Spinal cord (tissue), 10 donors: ENCODE data around the gene CMSS1. TPM values are rescaled to one million over a fixed set of nuclear protein-coding genes. Genes with fewer than 3 reads are reported as not detected.

Experiments used
- DNase-seq, 6 donors: peaks; one replicate each; pipeline versions ENCODE4 v3.0.0 to v3.0.0-alpha.2; 2013 to 2015; ENCODE audit warnings: low spot score in 6 of 6, low read depth in 4 of 6
- H3K27ac ChIP-seq: one replicate; pipeline ENCODE4 v1.5.1; 2013; ENCODE audit warnings: low read depth, low read length, control low read depth
- H3K27me3 ChIP-seq: one replicate; pipeline ENCODE4 v1.6.1; 2013; ENCODE audit warnings: low read length; ENCODE audit not compliant: control insufficient read depth, insufficient read depth
- H3K36me3 ChIP-seq: one replicate; pipeline ENCODE4 v1.6.1; 2013; ENCODE audit warnings: low read length; ENCODE audit not compliant: control insufficient read depth, insufficient read depth
- H3K4me1 ChIP-seq: one replicate; pipeline ENCODE4 v1.6.1; 2013; ENCODE audit warnings: low read length; ENCODE audit not compliant: control insufficient read depth, insufficient read depth
- H3K4me3 ChIP-seq: one replicate; pipeline ENCODE4 v1.5.1; 2013; ENCODE audit warnings: low read depth, low read length, control low read depth
- H3K9me3 ChIP-seq: one replicate; pipeline ENCODE4 v1.6.1; 2013; ENCODE audit warnings: low read length; ENCODE audit not compliant: control insufficient read depth, insufficient read depth
- WGBS: methylation state at CpG from one replicate; pipeline ENCODE4 v1.1.5; 2013; ENCODE audit warnings: missing lambda C conversion rate; ENCODE audit not compliant: insufficient coverage; 5-methylcytosine and 5-hydroxymethylcytosine counted together
- polyA plus RNA-seq, 2 donors: library from polyadenylated mRNA; unstranded; fragments of 120-200 nt; gene quantifications; one replicate each; pipeline ENCODE4 v1.2.1, GENCODE V29; 2013; ENCODE audit not compliant: insufficient read length in 2 of 2
- total RNA-seq, 2 donors: library from RNA; depleted of rRNA in 1 of 2; stranded (reverse); fragments of 120-200 nt in 1 of 2; fragments of >200 nt in 1 of 2; gene quantifications; one replicate each; pipeline versions ENCODE4 v1.2.3 to v1.2.4, GENCODE V29; 2013 to 2014
- donor health status: healthy.

The CMSS1 gene
- total and polyA plus RNA-seq, 4 donors, result 19.9 to 50.4 (median 36.3) TPM

DNA sequence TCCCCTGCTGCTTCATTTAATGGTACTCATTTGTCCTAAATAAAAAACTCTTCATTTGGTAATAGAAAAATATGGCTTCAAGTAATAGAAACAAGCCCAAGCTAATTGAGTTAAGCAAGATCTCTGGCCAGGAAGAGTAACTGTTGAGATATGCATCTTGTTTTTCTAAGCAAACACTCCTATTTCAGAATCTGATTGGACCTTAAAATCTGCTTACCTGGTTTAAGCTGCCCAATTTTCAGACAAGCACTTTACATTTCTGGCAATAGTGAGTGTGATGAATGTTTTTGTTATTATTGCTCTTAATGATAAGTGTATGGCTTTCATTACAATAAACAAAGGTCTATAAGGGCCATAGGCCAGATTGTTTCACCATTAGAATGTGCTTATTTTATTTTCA, 86.2 kb downstream of the CMSS1 start:
- no peaks in the 10 kb centered on the region for H3K4me1 ChIP-seq
- no peaks in the 10 kb centered on the region for H3K9me3 ChIP-seq
- DNase-seq, result peak in 1 of 6 donors; percentile 22
- H3K27me3 ChIP-seq, result no peaks in the 10 kb centered on the region
- H3K27ac ChIP-seq, result no peak overlapping the region
- H3K4me3 ChIP-seq, result no peak overlapping the region
- H3K36me3 ChIP-seq, result no peaks in the 10 kb centered on the region

DNA sequence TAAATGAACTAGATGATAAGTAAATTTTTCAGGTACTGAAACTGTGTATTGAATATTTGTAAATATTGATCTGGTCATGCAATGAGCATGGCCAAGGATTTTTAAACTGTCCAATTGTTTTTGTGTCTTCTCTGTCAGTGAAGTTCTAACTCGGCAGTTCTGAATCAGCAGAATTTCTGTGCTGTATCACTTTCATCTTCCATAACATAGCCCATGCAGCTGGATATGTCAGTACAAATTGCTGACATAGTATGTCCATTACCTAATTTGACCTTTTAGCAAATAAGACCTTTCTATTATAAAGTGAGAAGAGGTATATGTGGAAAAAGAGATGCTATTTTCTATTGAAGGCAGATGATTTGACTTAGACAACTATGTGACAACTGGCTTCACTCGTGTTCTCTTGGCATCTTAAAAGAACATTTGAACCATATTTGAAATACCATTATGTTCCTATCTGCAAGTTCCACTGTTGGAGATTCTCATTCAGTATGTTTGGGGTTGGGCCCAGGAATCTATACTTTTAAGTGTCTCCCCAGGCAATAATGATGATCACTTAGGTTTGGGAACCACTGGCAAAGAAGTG, 90.4 kb downstream of the CMSS1 start:
- no CpG with 5 or more reads among the region's 2 CpGs for WGBS
- Histone ChIP-seq H3K27ac (no peak overlapping the region), H3K4me3 (no peak overlapping the region), H3K4me1 (no peaks in the 10 kb centered on the region), H3K36me3 (no peaks in the 10 kb centered on the region), H3K9me3 (no peaks in the 10 kb centered on the region), H3K27me3 (no peaks in the 10 kb centered on the region)
- no peak for DNase-seq

DNA sequence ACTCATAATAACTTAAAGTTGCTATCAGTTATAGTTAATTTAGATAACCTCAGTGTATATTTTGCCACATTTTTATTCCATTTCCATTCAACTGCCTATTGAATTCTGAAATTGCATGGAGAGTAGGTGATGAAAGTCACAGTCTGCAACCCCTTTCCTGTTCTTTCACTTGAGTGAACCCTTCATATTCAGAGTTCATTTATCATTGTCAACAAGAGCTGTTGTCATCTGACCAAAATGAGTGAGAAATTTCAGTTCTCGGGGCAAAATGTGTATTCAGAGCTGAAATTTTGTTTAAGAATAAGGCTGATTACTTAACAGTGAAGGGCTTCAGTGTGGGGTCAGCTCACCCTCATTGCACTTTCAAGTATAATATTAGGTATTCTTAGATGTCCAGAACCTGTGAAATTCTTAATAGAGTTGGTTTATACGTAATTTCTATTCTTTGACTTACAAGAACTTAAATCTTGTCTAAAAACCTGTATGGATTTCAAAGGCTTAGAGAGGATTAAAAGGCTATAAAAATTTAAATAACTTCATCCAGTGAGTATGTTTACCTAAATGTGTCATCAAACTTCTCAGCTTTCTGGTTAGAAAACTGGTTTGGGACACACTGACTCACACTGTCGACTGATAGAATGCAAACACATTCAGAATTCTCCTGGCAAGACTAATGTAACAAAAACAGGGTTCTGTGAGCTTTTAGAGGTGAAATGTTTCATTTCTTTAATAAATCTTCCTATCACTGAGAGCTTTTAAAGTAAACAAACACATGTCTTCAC, 92.2 kb downstream of the CMSS1 start:
- Histone ChIP-seq H3K9me3 (no peaks in the 10 kb centered on the region), H3K27me3 (no peaks in the 10 kb centered on the region), H3K36me3 (no peaks in the 10 kb centered on the region), H3K27ac (no peak overlapping the region), H3K4me3 (no peak overlapping the region), H3K4me1 (no peaks in the 10 kb centered on the region)
- DNase-seq, result no peak
- WGBS, result no CpG with 5 or more reads among the region's 3 CpGs

DNA sequence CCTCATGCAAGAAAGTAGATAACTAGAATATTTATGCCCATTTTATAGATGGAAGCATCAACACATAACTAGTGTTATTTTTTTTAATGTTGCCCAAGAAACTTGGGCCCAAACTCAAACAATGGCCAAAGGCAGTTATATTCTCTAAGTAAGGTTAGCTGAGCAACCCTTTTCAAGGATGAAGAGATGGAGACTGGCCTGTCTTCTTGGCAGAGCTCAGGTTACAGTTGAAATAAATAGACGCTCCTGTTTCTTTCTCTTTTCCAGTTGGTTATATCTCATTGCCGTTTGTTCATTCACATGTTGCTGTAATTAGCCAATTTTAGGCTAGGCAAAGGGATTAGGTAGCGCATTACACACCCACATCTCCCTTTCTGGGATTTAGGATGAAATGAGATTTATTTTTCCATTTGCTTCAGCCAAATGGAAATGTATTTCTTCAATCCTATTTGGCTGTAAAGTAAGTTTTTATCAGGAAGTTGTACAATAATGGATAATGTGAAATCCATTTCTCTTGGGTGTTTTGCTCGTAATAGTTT, 93.2 kb downstream of the CMSS1 start:
- Histone ChIP-seq H3K9me3 (no peaks in the 10 kb centered on the region), H3K4me3 (no peak overlapping the region), H3K4me1 (no peaks in the 10 kb centered on the region), H3K27me3 (no peaks in the 10 kb centered on the region), H3K27ac (no peak overlapping the region), H3K36me3 (no peaks in the 10 kb centered on the region)
- WGBS, result no CpG with 5 or more reads among the region's 4 CpGs
- DNase-seq, result no peak

DNA sequence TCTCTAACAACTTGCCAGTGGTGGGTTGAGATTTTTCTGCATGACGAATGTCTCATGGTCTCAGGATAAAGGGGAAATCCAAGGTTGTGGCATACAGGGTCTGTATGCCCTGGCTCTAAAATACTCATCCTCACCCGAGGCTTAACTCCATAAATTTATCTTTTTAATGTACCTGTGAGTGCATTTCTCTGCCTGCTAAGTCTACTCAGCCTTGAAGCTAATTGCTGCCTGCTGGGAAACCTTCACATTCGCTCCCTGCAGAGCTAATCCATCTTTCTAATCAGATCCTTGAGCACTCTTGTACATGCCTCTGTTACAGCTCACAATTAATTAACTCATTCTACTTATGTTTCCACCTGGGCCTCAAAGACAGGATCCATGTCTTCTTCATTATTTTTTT, 93.8 kb downstream of the CMSS1 start:
- DNase-seq, result peak in 1 of 6 donors; percentile 94
- no peak overlapping the region for H3K4me3 ChIP-seq
- no peaks in the 10 kb centered on the region for H3K4me1 ChIP-seq
- H3K36me3 ChIP-seq, result no peaks in the 10 kb centered on the region
- no peaks in the 10 kb centered on the region for H3K9me3 ChIP-seq
- 21% methylated on average over 2 of the region's 3 CpGs for WGBS
- H3K27me3 ChIP-seq, result no peaks in the 10 kb centered on the region
- no peak overlapping the region for H3K27ac ChIP-seq

DNA sequence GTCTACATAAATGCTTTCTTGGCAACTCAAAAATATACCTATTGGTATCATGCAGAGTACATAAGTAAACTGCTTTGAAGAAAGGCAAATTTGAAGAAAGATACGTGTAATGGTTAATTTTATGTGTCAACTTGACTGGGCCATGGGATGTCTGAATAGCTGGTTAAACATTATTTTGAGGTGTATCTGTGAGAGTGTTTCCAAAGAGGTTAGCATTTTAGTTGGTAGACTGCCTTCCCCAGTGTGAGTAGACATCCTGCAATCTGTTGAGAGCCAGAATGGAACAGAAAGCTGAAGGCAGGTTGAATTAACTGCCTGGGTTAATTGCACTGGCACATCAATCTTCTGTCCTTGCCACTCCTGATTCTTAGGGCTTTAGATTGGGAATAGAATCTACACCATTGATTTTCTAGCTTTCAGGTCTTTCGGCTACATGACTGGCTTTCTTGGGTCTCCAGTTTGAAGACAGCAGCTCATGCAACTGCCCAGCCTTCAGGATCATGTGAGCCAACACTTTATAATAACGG, 98.3 kb downstream of the CMSS1 start:
- Histone ChIP-seq H3K36me3 (no peaks in the 10 kb centered on the region), H3K4me3 (no peak overlapping the region), H3K9me3 (no peaks in the 10 kb centered on the region), H3K4me1 (no peaks in the 10 kb centered on the region), H3K27ac (no peak overlapping the region), H3K27me3 (no peaks in the 10 kb centered on the region)
- 81% methylated on average over 2 of the region's 3 CpGs for WGBS
- no peak for DNase-seq

DNA sequence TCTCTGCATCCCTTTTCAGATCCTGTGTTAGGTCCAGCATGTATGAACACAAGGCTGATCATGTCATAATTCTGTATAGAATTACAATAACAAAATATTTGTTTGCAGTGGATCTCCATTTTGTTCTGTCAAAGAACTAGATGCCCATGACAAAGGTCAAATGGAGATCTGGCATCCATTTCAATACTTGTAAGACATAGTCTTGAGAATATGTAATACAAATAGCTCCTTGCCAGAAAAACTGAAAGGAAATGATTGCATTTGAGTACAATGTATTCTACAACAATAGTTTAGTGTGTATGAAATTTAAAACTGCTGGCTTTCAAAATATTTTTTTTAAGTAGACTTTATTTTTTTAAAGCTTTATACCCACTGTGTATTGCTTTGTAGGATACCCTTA, 101.1 kb downstream of the CMSS1 start:
- no peaks in the 10 kb centered on the region for H3K27me3 ChIP-seq
- no peak for DNase-seq
- no peaks in the 10 kb centered on the region for H3K4me1 ChIP-seq
- no peak overlapping the region for H3K4me3 ChIP-seq
- no peaks in the 10 kb centered on the region for H3K36me3 ChIP-seq
- no peaks in the 10 kb centered on the region for H3K9me3 ChIP-seq
- no peak overlapping the region for H3K27ac ChIP-seq

DNA sequence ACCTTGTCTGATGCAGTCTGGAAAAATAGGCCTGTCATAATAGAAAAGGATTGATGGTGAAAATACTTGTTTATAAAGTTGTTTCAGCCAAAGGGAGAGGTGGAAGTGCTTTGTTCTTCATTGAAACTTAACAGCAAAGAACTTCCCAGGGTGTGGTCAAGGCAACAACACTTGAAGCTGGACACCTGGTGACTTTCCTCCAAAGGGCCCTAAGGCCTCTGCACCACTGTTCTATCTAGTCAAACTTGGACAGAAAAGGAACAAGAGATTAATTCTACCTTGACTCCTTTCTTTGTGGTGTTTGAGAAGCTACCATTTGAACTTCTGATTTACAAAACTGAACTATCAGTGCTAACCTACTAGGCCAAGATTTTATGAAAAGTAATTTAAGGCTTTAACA, 102.0 kb downstream of the CMSS1 start:
- DNase-seq, result no peak
- Histone ChIP-seq H3K4me1 (no peaks in the 10 kb centered on the region), H3K27ac (no peak overlapping the region), H3K9me3 (no peaks in the 10 kb centered on the region), H3K36me3 (no peaks in the 10 kb centered on the region), H3K27me3 (no peaks in the 10 kb centered on the region), H3K4me3 (no peak overlapping the region)

DNA sequence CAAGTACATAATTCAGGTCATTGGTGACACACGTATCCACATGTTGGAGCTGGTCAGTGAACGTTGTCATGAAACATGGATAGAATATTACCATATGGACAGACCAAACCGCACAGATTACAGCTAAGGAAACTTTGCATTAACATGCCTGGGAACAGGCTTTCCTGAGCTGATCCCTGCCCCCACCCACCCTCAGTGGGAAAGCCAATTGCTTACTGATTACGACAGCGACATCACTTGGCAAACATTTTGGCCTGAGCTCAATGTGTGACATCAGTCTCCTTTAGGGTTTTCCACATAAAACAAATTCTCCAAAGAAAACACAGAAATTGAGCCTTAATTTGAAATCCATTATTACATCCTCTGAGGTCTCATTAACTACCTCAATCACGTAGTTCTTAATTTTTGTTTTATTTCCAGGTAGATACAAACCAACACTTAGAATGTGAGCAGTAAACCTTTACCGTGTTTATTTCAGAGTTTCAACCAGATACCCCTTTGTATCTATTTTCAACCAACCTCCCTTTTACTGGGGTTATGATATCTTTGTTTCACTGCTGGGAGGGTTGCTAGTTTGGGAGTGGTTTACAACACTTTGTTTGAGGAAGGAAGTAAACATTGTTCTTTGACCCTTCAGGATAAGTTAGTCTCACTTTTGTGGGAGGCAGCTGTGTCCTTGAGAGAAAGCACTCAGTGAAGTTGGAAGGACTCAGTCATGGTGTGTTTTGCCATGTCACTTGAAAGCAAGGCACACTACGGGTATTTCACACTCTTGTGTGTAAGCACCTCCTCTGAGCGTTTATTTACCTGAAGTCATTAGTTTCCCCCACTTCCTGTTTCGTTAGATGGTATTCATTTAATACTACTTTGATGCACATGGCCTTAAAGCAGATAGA, 103.1 kb downstream of the CMSS1 start:
- H3K4me3 ChIP-seq, result no peak overlapping the region
- H3K4me1 ChIP-seq, result peaks cover 3% of the 10 kb centered on the region
- WGBS, result 50% methylated on average over 6 of the region's 10 CpGs
- no peaks in the 10 kb centered on the region for H3K36me3 ChIP-seq
- peak in 3 of 6 donors; percentile 32 to 72 (median 61) for DNase-seq
- H3K27ac ChIP-seq, result no peak overlapping the region
- no peaks in the 10 kb centered on the region for H3K9me3 ChIP-seq
- no peaks in the 10 kb centered on the region for H3K27me3 ChIP-seq
